ENCODE results near the gene PDE6B.

The PDE6B gene

GRCh38 chr4:579543-580175 lies 45.7 kb upstream of the PDE6B start:
- DNase-seq (ENCODE audit: low read depth): no peak
- no peak overlapping the region for H3K4me3 ChIP-seq (ENCODE audit: control insufficient read depth, low read depth, low read length)
- TF ChIP-seq CTCF (conservative IDR thresholded peaks at IDR 0.05; ENCODE audit: control insufficient read depth, insufficient read depth, low read depth, low read length): no peak

DNA sequence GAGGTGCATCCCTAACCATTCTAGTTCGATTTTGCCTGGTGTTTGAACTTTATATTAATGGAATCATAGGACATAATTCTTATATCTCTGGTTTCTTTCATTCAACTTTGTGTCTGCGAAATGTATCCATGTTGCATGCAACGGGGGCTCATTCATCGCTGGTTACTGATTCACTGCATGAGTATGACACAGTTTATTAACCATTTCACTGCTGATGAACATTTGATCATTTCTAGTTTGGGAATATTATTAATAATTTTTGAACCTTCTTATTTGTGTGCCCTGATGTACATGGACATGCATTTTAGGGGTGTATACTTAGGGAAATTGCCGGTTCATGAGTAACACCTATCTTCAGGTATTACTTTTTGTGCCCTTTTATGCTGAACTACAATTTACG lies 44.2 kb upstream of the PDE6B start:
- DNase-seq (ENCODE audit: low read depth): no peak
- no peak for TF ChIP-seq CTCF (conservative IDR thresholded peaks at IDR 0.05; ENCODE audit: control insufficient read depth, insufficient read depth, low read depth, low read length)
- no peak overlapping the region for H3K4me3 ChIP-seq (ENCODE audit: control insufficient read depth, low read depth, low read length)

DNA sequence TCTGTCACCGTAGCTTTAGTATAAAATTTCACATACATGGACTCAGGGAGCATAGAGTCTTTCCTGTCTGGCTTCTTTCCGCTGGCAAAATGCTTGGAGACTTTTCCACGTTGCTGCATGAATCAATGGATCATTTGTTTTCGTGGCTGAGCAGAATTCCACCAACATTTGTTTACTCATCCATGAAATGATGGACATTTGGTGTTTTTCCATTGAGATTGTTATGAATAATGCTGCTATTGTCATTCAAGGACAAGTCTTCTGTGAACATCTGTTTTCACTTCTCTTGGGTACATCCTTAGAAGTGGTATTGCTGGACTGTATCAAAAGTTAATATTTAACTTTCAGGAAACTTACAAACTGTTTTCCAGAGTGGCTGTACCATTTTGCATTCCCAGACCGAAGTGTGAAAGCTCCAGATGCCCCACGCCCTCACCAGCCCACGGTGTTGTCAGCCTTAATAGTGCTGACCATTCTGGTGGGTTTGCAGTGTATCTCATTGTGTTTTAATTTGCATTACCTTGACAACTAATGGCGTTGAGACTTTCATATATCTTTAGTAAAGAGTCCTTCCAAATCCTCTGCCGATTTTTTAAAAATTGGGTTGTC lies 43.5 kb upstream of the PDE6B start:
- H3K4me3 ChIP-seq (ENCODE audit: control insufficient read depth, low read depth, low read length): no peak overlapping the region
- DNase-seq (ENCODE audit: low read depth): no peak
- TF ChIP-seq CTCF (conservative IDR thresholded peaks at IDR 0.05; ENCODE audit: control insufficient read depth, insufficient read depth, low read depth, low read length): no peak

DNA sequence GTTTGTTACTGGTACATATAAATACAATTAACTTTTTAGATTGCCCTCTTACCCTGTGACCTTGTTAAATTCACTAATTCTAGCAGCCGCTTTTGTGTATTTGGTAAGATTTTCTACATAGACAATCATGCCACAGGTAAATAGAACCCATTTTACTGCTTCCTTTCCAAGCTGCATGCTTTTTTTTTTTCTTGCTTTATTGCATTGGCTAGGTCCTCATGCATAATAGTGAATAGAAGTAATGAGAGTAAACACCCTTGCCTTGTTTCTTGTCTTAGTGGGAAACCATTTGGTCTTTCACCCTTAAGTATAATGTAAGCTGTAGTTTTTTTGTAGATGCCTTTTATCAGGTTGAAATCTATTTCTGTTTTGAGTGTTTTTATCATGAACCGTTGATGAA lies 41.6 kb upstream of the PDE6B start:
- no peak for TF ChIP-seq CTCF (conservative IDR thresholded peaks at IDR 0.05; ENCODE audit: control insufficient read depth, insufficient read depth, low read depth, low read length)
- no peak for DNase-seq (ENCODE audit: low read depth)
- H3K4me3 ChIP-seq (ENCODE audit: control insufficient read depth, low read depth, low read length): no peak overlapping the region

- no peak for DNase-seq (ENCODE audit: low read depth)
- TF ChIP-seq CTCF (conservative IDR thresholded peaks at IDR 0.05; ENCODE audit: control insufficient read depth, insufficient read depth, low read depth, low read length): no peak
- H3K4me3 ChIP-seq (ENCODE audit: control insufficient read depth, low read depth, low read length): no peak overlapping the region
Measured at GRCh38 chr4:587671-588350, 37.6 kb upstream of the PDE6B start.

GRCh38 chr4:588351-588849 lies 37.0 kb upstream of the PDE6B start:
- no peak for TF ChIP-seq CTCF (conservative IDR thresholded peaks at IDR 0.05; ENCODE audit: control insufficient read depth, insufficient read depth, low read depth, low read length)
- DNase-seq (ENCODE audit: low read depth): no peak
- H3K4me3 ChIP-seq (ENCODE audit: control insufficient read depth, low read depth, low read length): no peak overlapping the region
